HG03097 (cell line): ENCODE measurements around the gene PKNOX2.

Experiments
- ATAC-seq: cut with Tn5 transposase; IDR thresholded peaks from one replicate; pipeline ENCODE4 v1.9.1; 2021; ENCODE audit not compliant: unreplicated experiment, low FRiP score

PKNOX2 gene

GRCh38 chr11:125426818-125427528, 262.4 kb downstream of the PKNOX2 start:
- no peak for ATAC-seq

DNA sequence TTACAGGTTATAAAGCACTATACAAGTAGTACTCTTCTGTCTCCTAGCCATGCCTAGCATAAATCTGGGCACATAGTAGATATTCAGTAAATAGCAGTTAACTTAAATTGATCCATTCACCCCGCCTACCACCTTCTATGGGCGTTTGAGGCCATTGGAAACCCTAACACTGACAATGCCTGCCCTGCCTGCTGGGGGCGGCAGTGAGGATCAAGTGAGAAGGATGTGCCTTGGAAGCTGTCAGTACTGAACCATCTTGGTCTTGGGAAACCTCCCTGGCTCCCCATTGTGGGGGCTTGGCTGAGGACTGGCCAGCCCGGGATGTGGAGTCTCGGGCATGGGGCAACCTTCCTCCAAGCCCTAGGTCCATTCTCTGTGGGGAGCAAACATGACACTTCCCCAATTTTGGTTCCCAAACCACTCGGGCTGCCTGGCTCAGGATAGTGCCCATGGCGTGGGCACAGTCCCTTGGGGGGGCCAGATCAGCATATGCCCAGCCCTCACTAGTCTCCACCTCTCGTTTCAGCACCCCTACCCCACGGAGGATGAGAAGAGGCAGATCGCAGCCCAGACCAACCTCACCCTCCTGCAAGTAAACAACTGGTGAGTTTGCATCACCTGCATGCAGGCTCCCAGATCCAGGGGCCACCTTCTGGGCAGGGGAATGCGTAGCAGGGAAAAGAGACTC, 264.1 kb downstream of the PKNOX2 start:
- no peak for ATAC-seq

DNA sequence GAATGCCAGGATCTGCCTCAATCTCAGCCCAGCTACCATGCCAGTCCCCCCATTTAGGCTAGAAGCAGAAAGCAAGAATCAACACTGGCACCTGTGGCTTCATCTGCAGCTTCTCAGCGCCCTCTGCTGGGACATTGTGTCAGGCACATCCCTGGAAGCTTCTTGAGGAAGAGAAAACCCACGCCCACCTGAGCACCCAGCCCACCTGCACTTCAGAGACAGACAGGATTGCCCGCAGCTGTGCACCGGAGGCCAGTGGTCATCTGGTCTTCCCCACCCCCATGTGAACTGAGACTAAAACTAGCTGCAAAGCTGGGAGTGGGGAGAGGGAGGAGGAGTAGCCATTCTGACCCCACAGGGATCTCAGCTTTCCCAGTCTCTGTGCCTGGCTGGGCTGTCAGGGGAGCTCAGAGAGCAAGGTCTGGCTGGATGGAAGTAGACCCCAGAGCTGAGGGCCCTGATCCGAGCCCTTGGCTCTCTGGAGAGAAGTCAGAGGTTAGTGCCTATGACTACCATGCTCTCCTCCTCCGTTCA, 264.7 kb downstream of the PKNOX2 start:
- no peak for ATAC-seq

DNA sequence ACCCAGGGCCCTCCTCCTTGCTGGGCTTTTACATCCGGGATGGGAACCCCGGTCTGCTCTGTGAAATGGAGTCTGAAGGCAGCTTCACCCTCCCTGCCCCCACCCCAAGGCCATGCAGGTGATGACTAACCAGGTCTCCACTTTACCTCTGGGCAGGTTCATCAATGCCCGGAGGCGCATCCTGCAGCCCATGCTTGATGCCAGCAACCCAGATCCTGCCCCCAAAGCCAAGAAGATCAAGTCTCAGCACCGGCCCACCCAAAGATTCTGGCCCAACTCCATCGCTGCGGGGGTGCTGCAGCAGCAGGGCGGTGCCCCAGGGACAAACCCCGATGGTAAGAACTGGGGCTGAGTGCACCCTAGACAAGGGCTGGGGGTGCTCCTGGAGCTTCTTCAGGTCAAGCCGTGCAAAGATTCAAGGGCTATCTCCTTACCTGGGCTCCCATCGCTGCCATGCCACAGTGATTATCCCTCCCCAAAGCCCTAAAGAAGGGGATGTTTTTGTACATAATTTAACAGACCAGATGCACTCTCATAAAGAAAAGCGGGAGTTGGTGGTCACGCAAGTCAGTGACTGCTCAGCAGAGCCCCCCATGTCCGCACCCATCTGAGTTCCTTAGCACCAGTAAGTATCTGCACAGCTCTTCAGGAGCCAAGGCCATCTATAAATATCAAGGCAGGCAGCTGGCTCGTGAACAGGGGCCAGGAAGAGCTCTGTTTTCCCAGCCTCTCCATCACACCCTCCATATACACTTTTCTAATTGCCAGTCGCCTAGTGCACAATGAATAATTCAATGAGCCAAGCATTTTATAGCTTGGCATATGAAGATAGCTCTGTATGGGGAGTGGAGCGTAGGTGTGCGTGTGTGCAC, 265.5 kb downstream of the PKNOX2 start:
- ATAC-seq = no peak

- no peak for ATAC-seq
These were observed 266.5 kb downstream of the PKNOX2 start for GRCh38 chr11:125431009-125431408.

- ATAC-seq = no peak
These were observed 266.9 kb downstream of the PKNOX2 start for GRCh38 chr11:125431481-125431880.

DNA sequence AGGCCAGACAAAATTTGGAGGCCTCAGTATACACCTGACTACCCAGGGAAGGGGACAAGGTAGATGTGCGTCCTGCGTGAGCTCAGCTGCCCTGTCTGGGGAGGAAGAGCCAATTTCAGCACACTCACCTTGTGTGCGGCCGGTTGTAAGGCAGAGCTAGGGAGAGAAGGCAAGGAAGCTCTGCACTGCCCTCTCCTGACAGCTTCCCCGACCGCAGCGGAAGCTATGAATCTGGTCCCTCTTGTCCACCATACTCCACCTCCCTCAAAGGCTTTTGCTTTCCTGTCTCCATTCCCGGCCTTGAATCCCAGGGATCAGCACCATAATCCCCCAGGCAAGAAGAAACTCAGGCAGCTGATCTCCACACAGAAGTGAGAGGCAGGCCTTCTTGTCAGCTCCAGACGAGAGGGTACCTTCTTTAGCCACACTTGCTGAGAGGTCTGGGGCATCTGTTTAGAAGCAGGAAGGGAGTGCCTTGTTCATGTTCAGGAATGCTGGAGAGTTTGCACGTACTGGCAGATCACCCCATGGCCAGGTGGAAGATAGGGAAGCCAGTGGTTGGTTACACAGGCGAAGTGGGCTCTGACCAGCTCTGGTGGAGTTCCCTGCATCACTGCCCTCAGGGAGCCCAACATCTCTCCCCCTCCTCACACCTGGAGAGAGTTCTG, 269.0 kb downstream of the PKNOX2 start:
- no peak for ATAC-seq

DNA sequence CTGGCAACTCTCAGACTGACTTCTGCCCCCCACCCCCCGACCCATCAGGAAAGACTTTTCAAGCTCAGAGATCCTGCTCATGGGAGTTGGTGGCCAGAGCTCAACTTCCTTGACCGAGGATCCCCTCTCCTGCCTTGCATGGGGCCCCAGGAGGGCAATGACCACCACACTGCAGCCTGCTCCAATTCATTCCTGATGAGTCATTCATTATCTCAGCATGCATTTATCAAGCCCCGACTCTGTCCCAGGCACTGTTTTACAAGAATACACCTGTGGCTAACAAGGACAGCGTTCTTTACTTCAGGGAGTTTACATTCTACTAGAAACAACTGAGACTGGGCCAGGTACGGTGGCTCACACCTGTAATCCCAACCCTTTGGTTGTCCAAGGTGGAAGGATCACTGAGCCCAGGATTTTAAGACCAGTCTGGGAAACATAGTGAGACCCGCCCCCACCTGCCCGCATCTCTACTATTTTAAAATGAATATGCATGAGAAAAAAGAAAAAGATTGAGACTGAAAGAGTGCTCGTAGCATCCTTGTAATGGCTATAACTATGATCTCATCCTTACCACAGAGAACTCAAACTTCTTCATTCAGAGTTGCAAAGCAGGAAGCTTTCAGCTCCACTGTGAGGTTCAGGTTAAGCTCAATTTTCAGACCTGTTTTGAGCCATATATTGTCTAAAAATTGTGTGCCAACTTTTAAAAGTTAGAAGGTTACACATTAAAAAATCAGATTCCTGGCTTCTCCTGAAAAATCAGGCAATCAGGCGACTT, 271.1 kb downstream of the PKNOX2 start:
- ATAC-seq = no peak

DNA sequence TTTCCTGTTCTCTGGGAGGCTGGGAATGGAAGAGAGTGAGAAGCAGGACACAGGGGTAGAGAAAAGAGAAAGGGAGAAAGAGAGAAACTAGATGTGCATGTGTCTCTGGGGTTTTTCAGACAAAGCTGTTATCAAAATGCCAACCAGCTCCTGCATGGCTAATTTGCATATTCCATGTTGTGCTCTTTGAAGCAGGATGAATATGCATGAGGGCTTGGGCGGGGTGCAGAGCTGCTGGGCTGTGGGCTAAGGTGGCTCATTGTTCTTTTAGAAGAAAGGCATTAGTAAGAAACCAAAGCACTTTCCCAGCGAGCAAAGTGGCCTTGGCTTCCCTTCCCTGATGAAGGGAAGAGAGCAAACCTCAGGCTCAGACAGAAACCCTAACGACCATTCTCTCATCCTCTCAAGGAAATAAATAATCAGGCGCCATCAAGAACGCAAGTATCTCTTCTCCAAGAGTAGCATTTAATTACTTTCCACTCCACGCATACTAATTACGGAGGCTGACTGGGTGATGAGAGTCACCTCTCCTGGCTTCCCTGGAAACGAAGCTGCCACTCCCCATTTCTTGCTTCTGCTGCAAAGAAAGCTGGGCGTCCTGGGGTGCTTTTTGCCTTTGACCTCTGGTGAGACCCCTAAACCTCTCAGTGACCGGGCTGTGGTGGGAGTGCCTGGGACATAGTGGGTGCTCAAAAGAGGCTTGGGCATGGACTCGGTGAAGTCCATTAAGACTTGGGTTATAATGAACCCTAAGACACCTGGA, 277.3 kb downstream of the PKNOX2 start:
- ATAC-seq = no peak

- ATAC-seq = no peak
These were observed 278.4 kb downstream of the PKNOX2 start for GRCh38 chr11:125442946-125443345.

GRCh38 chr11:125443767-125444311, 279.3 kb downstream of the PKNOX2 start:
- ATAC-seq = no peak

- no peak for ATAC-seq
These were observed 281.2 kb downstream of the PKNOX2 start for GRCh38 chr11:125445731-125446130.

DNA sequence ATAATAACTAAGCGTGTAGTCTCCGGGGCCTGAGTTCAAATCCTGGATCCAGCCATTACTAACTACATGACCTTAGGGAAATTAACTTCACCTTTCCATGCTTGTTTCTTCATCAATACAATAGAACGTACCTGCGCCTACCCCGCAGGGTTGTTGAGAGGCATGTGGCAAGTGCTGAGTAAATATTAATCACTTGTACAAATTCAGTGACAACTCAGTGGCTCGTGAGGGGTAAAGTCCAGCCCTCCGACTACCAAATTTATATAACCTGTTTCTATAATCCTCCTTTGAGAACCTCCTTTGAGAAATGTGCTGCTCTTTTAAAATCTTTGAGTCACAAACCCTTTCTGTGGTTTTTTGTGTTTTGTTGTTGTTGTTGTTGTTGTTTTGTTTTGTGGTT, 281.7 kb downstream of the PKNOX2 start:
- no peak for ATAC-seq

- no peak for ATAC-seq
These were observed 283.2 kb downstream of the PKNOX2 start for GRCh38 chr11:125447721-125448120.

DNA sequence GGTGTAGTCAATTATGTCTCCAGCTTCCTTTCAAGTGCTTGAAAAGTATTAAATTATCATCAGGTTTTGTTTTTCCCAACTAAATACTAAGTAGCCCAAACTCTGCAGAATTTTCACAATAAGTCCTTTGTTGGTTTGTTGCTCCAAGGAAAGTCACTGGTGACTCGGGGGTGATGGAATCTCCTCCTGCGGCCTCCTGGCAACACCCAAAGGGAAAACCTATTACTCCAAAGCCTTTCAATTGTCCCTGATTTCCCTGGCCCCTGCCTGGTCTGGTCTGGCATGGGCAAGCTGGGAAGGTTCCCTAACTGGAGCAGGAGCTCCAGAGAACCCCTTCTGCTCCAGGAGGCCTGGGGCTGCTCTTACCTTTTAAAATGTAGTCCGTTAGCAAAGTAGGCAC, 283.6 kb downstream of the PKNOX2 start:
- ATAC-seq = no peak

- no peak for ATAC-seq
These were observed 285.0 kb downstream of the PKNOX2 start for GRCh38 chr11:125449565-125449964.

- no peak for ATAC-seq
These were observed 287.0 kb downstream of the PKNOX2 start for GRCh38 chr11:125451400-125452124.

DNA sequence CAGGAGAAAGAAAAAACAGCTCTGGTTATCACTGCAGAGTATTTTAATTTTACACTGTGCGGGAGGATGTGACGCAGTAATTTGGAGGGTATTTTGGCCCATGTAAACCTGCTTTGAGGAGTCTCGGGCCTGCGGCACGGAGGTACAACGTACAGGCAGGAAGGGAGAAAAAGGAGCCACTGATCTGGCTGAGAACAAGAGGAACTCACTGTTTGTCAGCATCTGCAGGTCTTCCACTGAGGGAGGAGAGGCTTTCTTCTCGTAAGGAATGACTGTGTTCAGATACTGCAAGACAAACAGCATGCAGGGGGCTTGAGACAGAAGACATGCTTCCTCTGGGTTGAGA, 287.5 kb downstream of the PKNOX2 start:
- no peak for ATAC-seq
